GM19324 (cell line): ENCODE data around the gene FABP3.

Source experiments
- ATAC-seq: cut with Tn5 transposase; IDR thresholded peaks from one replicate; pipeline ENCODE4 v1.9.1; 2021; ENCODE audit warnings: mild to moderate bottlenecking, moderate library complexity; ENCODE audit not compliant: unreplicated experiment, low FRiP score

FABP3 gene

DNA sequence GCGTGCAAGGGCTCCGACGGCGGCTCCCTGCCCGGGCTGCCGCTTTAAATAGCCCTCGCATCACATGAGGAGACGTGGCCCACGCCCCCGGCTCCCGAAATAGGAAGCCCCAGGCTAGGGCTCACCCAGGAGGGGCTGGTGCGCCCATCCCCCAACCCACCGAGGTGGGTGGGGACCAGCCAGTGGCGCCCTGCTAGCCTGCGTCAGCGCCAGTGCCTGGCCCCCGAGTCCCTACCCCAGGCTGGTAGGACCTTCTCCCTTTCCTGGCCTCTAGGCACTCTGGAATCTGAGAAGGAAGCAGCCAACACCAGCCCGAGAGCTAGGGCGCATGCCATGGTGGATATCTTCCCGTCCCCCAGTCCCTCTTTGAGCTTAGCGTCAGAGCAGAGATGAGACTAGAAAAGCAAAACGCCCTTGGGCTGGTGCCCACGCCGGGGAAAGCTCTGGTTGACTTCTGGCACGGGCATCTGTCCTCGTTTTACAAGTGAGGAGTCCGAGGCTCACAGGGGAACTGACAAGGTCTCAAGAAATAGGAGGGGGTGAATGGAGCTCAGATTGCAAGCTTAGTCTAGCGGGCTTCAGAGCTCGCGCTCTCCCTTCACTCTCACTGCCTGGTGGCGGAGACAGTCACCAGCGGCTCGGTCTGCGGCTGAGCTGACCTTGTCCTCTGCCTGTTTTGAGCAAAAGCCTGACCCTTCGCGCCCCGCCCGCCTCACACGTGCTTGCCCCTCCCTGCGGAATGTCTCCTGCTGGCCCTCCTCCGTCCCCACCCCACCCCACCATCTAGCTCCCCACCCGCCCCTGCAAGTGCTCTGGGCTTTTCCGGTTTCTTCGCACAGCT lies at the start of gene FABP3:
Gene FABP3, minus strand, starts transcription at position 21 of the 841 bp plus-strand sequence. CDS start 62 bp downstream, outside the sequence.
- ATAC-seq, result no peak

DNA sequence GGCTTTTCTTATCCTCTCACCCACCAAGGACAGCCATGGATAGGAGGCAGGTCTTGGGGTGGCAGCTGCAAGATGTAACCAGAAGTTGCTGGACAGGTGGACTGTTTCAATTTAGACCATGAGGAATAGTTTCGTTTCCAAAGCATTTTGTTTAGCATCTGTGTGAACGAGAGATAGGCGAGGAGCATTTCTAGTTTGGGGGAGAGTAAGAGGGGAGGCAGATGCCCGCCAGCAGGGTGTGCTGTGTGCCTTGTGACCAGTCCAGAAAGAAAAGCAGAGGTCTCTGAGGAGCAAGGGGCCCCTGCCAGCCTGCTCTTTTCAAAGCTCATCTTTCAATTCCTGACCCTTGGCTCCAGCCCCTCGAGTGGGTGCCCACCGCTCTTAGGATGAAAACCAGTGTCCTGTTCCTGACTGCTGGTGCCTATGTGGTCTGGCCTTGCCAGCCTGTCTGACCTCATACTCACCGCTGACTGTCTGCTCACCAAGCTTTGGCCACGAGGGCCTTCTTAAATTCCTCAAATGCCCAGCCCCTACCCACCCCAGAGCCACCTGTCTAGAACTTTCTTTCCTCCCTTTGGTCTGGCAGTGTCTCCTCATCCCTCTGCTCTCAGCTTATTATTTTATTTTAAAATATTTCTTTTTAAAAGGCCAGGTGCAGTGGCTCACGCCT lies 48.6 kb upstream of the FABP3 start:
- ATAC-seq, result no peak

DNA sequence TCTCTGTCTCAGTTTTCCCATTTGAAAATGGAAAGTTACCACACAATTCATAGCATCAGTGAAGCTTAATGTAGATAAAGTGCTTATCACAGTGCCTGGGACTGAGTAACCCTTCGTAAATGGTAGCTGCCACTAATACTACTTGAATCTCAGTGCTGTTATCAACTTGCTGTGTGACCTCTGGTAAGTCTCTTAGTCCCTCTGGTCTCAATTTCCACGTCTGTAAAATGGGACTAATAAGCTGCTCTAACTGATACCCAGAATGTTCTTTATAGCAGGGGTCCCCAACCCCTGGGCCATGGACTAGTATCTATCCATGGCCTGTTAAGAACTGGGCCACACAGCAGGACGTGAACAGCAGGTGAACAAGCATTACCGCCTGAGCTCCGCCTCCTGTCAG lies 47.8 kb upstream of the FABP3 start:
- no peak for ATAC-seq

DNA sequence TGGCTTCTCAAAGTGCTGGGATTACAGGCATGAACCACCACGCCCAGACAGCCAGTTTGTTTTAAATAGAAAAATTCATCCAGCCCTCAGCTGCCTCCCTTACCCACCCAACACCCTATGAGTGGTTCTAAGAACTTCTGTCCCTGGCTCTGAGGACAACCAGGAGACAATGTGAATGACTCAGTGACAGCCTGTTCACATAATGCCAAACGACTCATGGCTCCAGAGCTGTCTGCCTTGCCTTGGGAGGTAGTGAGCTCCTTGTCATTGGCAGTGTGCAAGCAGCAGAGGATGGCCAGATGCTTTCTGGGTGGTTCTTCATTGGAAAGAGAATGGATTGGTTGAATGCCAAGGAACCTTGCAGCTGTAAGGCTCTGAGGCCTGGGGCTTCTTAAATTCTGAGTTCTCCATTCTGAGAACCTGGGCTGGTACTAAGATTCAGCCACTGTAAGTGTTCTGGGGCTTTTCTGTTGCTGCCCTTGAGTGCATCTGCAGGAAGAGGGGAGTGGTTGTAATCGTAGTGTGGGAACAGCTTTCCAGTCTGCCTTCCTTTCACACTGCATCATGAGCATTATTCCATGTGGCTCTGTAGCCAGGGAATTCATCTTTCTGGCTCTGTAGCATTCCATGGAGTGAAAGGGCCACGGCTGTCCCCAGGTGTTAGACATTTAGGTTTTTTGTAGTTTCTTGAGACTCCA lies 45.9 kb upstream of the FABP3 start:
- no peak for ATAC-seq

DNA sequence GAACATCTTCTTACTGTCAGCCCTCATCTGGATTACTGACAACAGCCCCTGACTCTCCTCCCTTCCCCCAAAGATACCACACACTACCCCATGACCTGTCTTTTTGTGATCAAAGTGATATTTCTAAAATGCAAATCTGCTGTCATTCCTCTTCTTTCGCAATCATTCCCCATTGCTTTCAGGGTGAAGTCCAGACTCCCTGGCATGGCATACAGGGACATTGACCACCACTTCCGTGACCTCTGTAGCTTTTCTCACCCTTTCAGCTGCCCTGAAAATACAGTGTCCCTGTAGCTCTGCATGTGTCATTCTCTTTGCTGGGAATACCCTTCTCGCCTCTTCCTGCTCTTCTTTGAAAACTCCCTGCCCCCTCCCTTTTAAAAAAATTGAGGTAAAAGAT lies 44.3 kb upstream of the FABP3 start:
- no peak for ATAC-seq

DNA sequence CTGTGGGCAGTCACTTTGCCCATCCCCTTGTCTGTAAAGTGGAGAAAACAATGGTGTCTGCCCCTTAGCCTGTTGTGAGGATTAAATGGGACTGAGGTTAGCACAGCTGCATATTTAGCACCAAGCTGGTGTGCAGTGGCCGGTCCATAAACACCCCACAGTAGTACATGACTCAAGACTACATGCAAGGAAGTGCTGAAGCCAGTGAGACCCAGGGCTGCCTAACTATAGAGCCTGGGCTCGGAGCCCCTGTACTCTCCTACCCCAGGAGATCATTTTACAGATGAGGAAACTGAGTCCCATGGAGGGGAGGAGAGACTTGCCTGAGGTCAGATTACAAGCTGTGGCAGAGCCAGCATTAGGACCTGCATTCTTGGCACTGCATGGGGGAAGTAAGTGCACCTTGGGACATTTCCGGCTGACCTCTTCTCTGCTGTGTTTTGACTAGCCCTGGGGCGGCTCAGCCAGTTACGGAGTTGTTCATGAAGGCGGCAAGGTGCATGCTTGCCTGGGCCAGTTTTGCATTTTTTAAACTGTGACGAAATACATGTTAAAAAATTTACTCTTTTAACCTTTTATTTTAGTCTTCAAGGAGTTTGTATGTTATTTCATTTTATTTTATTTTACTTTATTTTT lies 43.3 kb upstream of the FABP3 start:
- no peak for ATAC-seq

DNA sequence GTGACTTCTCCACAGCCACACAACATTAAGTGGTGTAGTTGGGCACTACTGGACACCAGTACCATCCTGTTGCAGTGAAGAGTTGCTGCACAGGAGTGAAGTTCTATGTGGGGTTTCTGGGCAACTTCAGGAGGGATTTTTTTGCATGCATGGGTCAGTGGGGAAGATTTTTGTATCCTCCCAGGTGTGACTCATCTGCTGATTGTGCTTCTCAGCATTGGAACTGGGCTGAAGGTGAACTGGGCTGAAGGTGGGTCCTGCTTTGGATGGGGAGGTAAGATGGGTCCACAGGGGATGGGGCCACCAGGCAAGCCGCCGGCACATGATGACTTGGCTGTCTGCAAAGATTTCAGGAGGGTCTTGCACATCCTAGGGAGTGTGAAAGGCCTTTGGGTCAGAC lies 42.8 kb upstream of the FABP3 start:
- ATAC-seq, result no peak

DNA sequence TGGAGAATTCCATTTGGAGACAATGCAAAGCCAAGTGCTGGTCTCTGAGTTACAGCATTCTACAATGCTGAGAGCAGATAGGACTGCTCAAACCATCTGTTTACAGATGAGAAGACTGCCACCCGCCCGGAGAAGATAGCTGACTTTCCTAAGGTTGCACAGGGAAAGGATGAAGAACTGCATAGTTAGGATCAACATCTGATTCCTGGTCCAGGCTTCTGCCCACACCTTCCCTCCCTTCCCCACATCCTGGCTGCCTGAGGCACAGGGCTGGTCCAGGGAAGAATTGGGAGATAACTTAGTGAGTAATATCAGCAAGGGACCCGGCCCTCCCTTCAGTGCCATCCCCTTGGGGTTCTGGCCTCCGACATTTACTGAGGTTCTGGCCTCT lies 42.1 kb upstream of the FABP3 start:
- ATAC-seq, result no peak

DNA sequence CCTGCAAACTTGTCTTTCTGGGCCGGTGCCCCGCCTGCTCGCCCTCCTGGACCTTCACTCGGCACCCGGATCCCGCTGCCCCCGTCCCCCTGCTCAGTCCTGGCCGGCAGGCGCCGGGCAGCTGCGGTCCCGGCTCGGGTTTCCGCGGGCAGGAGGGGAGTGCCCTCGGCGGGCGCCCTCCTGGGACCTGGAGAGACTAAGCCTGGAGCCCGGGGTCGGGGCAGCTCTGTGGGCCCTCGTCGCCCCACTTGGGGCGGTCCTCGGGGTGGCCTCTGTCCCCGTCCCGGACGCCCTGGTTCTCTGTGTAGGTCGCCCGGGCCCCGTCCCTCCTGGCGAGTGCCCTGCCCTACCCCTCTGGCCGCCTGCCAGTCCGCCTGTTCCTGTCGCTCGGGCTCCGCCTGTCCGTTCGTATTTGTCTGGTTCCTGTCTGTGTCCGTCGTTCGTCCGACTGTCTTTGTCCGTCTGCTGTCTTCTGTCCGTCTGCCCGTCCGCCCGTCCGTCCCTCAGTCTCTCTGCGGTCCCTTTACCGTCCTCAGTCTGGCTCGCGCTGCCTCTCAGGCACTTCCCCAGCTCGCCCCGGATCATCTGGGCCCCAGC lies 40.6 kb upstream of the FABP3 start:
- no peak for ATAC-seq

DNA sequence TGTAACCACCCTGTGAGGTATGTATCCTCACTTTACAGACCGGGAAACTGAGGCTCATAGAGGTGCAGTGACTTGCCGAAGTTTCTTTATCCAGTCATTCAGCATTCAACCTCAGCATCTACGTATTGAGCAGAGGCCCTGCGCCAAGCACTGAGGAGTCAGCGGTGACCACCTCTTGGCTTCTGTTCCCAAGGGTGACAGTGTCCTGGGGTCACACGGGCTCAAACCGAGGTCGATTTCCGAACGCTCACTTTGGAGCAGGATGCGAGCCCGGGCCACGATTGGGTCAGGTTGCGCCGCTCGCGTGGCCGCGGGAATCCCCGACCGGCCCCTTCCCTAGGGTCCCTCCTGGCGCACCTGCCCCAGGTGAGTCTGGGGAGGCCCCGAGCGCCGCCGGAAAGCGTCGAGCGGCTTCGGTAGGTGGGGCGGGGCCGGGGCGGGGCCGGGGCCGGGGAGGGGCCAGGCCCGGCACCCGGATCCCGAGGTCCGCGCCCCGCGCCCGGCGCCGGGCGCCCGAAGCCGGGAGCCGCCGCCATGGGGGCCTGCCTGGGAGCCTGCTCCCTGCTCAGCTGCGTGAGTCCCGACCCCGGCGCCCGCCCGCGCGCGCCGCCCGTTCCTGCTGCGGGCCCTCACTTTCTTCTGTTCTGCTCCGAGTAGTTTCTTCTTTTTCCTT lies 40.0 kb upstream of the FABP3 start, which contains the start of gene SERINC2:
Gene SERINC2, plus strand, starts transcription at position 482 of the 673 bp plus-strand sequence. Its CDS starts 53 bp downstream, at position 535.
- peak; percentile 62 for ATAC-seq

DNA sequence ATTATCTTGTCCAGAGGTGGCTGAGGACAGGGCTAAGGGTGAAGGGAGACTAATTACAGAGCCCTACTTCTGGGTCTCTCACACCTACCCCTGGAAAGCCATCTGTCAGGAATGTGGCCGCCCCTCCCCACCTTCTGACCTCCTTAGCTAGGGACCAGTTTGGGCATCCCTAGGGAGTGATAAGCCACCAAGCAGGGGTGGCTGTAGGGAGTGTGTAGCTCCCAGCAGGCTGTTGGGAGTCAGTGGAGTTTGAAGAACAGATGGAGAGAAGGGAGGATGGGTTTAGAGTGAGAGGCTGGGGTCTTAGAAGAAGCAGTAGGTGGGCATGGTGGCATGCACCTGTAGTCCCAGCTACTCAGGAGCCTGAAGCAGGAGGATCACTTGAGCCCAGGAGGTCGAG lies 39.3 kb upstream of the FABP3 start:
- no peak for ATAC-seq

DNA sequence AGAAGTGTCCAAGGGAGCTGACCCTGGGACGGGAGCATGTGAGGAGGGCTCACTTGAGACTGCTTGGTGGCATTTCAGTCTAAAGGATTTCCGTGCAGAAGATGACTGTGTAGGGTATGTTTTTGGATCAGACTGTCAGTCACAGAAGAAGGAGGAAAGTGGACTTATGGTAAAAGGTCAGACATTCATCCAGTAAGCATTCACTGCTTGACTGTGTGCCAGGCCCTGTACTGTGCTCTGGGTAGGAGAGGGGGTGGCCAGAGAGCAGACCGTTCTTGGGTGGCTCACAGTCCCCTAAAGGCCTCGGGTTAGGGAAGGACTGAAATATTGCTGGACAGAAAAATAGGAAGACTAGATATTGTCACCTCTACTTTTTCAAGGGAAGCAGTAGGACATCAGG lies 38.0 kb upstream of the FABP3 start:
- no peak for ATAC-seq

DNA sequence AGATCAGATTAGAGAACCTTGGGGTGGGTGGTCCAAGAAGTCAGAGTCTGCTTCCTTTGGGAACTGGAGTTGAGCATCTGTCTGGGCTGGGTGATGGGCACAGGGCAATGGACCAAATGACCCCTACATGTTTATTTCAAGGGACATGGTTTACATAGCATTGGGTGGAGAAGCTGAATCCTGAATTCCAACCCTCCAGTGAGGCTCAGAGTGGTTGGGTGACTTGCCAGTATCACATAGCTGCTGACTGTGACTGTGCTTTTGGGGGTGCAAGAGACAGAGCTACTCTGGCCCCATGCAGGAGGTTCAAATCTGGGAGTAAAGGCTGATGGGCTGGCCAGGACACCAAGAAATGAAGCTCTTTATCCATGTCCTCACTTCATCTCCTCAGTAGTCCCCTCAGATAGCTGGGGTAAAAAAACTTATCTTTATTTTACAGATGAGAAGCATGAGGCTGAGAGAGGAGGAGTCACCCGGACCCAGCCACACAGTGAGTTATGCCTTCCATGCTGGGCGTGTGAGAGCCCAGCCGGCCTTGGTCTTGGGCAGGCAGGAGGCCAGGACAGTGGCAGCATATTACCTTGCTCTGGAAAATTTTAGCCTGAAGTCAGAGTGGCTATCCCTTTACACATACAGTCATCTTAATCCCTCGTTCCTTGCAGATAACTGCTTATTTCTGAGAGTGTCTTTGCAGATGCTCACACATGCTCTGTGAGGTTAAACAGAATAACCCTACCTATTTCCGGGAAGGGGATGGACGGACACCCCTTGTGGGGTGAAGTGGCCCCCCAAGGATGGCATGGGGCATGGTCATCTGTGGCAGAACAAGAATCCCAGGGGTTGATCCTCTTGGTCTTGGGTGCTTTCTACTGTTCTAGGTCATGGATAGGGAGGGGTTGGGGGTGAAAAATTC lies 37.3 kb upstream of the FABP3 start:
- no peak for ATAC-seq

DNA sequence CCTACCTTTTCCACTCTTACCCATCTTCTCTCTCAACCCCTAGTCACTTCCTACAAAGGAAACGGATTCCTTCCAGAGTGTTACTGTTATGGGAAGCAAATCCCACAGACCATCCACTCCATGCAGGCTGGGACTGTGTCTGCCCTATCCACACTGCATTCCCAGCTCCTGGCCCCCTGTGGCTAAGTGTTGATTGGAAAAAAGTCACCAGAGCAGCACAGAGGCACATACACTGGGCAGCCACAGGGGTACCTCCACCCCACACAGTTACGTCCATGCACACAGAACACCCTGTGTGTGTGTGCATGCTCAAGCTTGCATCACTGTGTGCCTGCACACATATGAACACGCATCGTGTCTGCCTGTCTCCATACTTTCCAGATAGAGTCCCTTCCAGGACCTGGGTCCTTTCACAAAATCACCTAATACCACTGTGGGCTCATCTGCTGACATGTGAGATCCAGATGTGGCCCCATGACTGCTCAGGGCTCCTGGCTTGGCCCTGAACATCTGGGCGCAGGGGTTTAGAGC lies 36.0 kb upstream of the FABP3 start:
- ATAC-seq, result no peak

DNA sequence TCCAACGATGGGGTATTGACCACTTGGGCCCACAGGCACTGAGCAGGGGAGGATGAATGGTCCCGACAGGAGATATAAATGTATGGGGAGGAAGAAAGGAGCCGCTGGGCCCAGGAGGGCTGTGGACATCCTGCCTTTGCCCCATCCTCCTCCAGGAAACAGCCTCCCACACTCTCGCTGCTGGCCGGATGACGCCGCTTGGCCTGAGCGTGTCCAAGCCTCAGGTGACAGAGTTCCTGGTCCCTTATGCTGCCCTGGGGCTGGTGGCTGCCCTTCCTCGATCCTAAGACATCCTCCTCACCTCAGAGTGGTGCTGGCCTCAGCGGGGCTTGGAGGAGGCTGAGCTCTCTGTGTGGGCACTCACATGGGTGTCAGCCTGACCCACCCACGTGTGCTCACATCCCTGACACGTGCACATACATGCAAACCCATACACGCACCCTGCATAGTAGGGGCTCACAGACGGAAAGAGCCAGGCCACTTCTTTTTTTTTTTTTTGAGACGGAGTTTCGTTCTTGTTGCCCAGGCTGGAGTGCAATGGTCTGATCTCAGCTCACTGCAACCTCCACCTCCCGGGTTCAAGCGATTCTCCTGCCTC lies 34.3 kb upstream of the FABP3 start:
- no peak for ATAC-seq

DNA sequence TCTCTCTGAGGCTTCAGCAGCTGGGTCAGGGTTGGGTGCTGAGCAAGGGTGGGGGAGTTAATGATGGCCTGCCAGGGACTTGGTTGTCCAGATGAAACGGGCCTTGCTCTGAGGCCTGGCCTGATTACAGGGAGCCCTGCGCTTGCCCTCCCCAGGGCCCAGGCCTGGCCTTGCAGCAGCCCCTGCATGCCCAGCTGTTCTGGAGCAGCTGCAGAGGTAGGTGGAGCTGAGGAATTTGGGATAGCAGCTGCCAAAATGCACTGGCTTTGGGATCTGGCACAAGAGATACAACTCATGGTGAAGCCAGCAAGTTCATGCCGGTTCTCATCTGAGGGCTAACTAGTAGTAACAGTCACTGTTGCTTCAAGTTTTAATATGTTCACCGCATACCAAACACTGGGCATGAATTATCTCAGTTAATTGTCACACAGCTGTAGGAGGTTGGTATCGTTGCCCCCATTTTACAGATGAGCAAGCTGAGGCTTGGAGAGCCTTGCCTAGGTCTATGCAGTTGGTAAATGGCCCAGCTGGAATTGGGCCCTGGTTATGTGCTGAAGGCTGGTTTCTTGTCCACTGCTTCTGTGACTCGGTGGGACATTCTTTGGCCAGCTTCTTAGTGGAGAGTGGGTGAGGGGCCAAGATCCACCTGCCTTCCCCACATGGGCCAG lies 32.8 kb upstream of the FABP3 start:
- ATAC-seq, result no peak

DNA sequence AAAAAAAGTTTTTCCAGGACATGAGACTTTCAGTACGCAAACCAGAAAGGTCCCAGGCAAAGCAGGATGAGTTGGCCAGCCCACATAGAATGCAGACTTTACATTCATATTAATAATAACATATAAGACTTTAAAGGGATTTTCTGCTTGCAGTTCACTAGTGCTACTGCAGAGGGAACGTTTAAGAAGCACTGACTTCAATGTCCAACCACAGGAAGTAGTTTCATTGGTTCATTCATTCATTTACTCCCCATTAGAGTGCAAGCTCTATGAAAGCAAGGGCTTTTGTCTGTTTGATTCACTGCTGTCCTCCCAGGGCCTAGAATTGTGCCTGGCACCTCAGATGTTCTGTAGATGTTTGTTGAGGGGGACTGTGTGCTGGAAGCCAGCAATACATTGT lies 28.4 kb upstream of the FABP3 start:
- ATAC-seq, result no peak

DNA sequence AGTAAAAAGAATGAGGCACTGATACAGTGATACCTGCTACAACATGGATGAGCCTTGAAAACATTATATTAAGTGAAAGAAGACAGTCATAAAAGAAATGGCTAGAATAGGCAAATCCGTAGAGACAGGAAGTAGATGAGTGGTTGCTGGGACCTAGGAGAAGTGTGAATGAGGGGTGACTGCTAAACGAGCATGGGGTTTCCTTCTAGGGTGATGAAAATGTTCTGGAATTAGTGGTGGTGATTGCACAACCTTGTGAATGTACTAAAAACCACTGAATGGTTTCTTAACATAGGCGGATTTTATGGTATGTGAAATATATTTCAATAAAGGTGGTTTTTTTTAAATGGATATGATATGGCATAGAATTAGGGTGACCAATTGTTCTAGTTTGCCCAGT lies 27.5 kb upstream of the FABP3 start:
- no peak for ATAC-seq
